Measurements from ENCODE around the gene INS.

Gene INS

DNA sequence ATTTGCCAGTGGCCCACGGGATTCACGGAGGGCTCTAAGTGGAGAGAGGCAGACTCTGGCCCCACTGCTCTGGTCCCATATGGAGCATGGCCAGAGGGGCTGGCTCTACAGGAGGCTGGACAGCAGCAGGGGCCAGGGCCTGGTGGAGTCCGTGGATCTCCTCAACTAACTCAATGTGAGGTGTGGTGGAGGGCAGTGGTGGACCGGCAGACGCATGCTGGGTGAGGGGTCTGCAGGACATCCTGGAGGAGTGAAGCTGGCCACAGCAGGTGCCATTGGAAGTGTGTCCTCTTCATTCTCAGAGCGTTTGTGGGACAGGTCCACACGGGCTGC lies 37.4 kb downstream of the INS start:
- H3K27ac ChIP-seq: no peak overlapping the region
- TF ChIP-seq ZFX (IDR thresholded peaks at IDR 0.05; ENCODE audit: borderline replicate concordance): no peak
- no peak for TF ChIP-seq CTCF (IDR thresholded peaks at IDR 0.05)

GRCh38 chr11:2122907-2123627 lies 37.9 kb downstream of the INS start:
- TF ChIP-seq CTCF (IDR thresholded peaks at IDR 0.05) (peak; percentile 35; the same call in 1 of the 2 replicates), ZFX (IDR thresholded peaks at IDR 0.05; ENCODE audit: borderline replicate concordance) (no peak)
- no peak overlapping the region for H3K27ac ChIP-seq

- no peak for TF ChIP-seq CTCF (IDR thresholded peaks at IDR 0.05)
- no peak for TF ChIP-seq ZFX (IDR thresholded peaks at IDR 0.05; ENCODE audit: borderline replicate concordance)
- no peak overlapping the region for H3K27ac ChIP-seq
These were observed 38.6 kb downstream of the INS start for GRCh38 chr11:2122222-2122906.

GRCh38 chr11:2121227-2122130 lies 39.5 kb downstream of the INS start:
- TF ChIP-seq ZFX (IDR thresholded peaks at IDR 0.05; ENCODE audit: borderline replicate concordance) (no peak), CTCF (IDR thresholded peaks at IDR 0.05) (no peak)
- H3K27ac ChIP-seq: no peak overlapping the region

GRCh38 chr11:2120359-2121100 lies 40.5 kb downstream of the INS start:
- TF ChIP-seq ZFX (IDR thresholded peaks at IDR 0.05; ENCODE audit: borderline replicate concordance): no peak
- no peak for TF ChIP-seq CTCF (IDR thresholded peaks at IDR 0.05)
- H3K27ac ChIP-seq: no peak overlapping the region

- TF ChIP-seq CTCF (IDR thresholded peaks at IDR 0.05) (no peak), ZFX (IDR thresholded peaks at IDR 0.05; ENCODE audit: borderline replicate concordance) (no peak)
- H3K27ac ChIP-seq: no peak overlapping the region
These were observed 42.3 kb downstream of the INS start for GRCh38 chr11:2118677-2119076.
